ENCODE data around the gene XRCC4. TPM values are rescaled to one million over a fixed set of nuclear protein-coding genes. Genes with fewer than 3 reads are reported as not detected.

XRCC4 gene
- polyA plus RNA-seq, 4 donors, result 9.1 to 12.4 (median 10.8) TPM

GRCh38 chr5:83162601-83163000, 85.3 kb downstream of the XRCC4 start:
- no peak for DNase-seq
- Histone ChIP-seq H3K4me3 (ENCODE audit: low read depth in 1 of 3, low read length in 3 of 3) (no peak overlapping the region), H3K36me3 (ENCODE audit: control insufficient read depth in 3 of 3, insufficient read depth in 2 of 3, low read depth in 1 of 3, low read length in 3 of 3) (no peaks in the 10 kb centered on the region), H3K27ac (ENCODE audit: low read depth in 1 of 3, low read length in 2 of 3) (no peak overlapping the region), H3K27me3 (ENCODE audit: control insufficient read depth in 3 of 3, insufficient read depth in 3 of 3, low read length in 3 of 3) (no peaks in the 10 kb centered on the region), H3K9me3 (ENCODE audit: control insufficient read depth in 2 of 2, insufficient read depth in 1 of 2, low read depth in 1 of 2, low read length in 1 of 2) (no peaks in the 10 kb centered on the region), H3K4me1 (ENCODE audit: control insufficient read depth in 3 of 3, insufficient read depth in 2 of 3, low read depth in 1 of 3, low read length in 2 of 3) (no peaks in the 10 kb centered on the region)
- FAIRE-seq, result no peak
- WGBS, 3 donors, result 54 to 58% (median 58%) methylated on average over 3 of the region's 3 CpGs

GRCh38 chr5:83167538-83167937, 90.2 kb downstream of the XRCC4 start:
- Histone ChIP-seq H3K27ac (ENCODE audit: low read depth in 1 of 3, low read length in 2 of 3) (no peak overlapping the region), H3K4me1 (ENCODE audit: control insufficient read depth in 3 of 3, insufficient read depth in 2 of 3, low read depth in 1 of 3, low read length in 2 of 3) (no peaks in the 10 kb centered on the region), H3K9me3 (ENCODE audit: control insufficient read depth in 2 of 2, insufficient read depth in 1 of 2, low read depth in 1 of 2, low read length in 1 of 2) (no peaks in the 10 kb centered on the region), H3K36me3 (ENCODE audit: control insufficient read depth in 3 of 3, insufficient read depth in 2 of 3, low read depth in 1 of 3, low read length in 3 of 3) (no peaks in the 10 kb centered on the region), H3K27me3 (ENCODE audit: control insufficient read depth in 3 of 3, insufficient read depth in 3 of 3, low read length in 3 of 3) (no peaks in the 10 kb centered on the region), H3K4me3 (ENCODE audit: low read depth in 1 of 3, low read length in 3 of 3) (no peak overlapping the region)
- DNase-seq, result no peak
- no peak for FAIRE-seq

DNA sequence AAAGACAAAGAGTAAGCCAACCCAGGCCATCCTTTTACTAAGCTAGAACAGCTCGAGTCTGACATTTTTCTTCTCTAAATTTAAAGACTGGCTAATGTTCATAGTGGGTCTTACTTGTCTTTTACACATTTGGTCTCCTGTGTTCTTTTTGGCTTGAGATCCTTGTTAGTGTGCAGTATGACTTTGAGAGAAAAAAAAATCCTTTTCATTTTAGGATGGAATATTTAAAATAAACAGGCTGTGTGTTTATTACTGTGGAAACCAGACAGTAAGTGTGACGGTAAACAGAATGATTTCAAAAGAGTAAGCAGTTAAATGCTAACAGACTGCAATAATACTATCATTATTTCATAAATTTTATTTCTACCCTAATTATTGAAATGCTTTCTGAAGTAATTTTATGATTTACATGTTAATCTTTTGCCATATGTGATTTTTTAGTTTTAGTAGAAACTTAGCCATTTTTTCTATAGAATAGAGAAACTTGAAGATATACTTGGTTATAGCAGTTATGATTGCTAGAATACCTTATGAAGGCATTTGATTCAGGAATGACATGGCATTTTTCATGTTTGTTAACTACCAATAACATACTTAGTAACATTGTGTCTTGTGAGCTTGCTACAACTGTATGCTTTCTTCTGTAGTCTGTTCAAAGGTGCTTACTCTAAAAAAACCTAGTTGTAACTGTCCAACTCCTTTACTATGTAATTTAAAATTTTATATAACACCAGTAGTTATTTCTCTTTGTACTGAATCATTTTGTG, 92.4 kb downstream of the XRCC4 start:
- FAIRE-seq, result no peak
- Histone ChIP-seq H3K4me3 (ENCODE audit: low read depth in 1 of 3, low read length in 3 of 3) (no peak overlapping the region), H3K27ac (ENCODE audit: low read depth in 1 of 3, low read length in 2 of 3) (no peak overlapping the region), H3K36me3 (ENCODE audit: control insufficient read depth in 3 of 3, insufficient read depth in 2 of 3, low read depth in 1 of 3, low read length in 3 of 3) (no peaks in the 10 kb centered on the region), H3K4me1 (ENCODE audit: control insufficient read depth in 3 of 3, insufficient read depth in 2 of 3, low read depth in 1 of 3, low read length in 2 of 3) (no peaks in the 10 kb centered on the region), H3K27me3 (ENCODE audit: control insufficient read depth in 3 of 3, insufficient read depth in 3 of 3, low read length in 3 of 3) (no peaks in the 10 kb centered on the region), H3K9me3 (ENCODE audit: control insufficient read depth in 2 of 2, insufficient read depth in 1 of 2, low read depth in 1 of 2, low read length in 1 of 2) (no peaks in the 10 kb centered on the region)
- no peak for DNase-seq
- 75 to 89% (median 79%) methylated on average over 2 of the region's 2 CpGs for WGBS, 3 donors

GRCh38 chr5:83172011-83172410, 94.7 kb downstream of the XRCC4 start:
- Histone ChIP-seq H3K27me3 (ENCODE audit: control insufficient read depth in 3 of 3, insufficient read depth in 3 of 3, low read length in 3 of 3) (no peaks in the 10 kb centered on the region), H3K27ac (ENCODE audit: low read depth in 1 of 3, low read length in 2 of 3) (no peak overlapping the region), H3K9me3 (ENCODE audit: control insufficient read depth in 2 of 2, insufficient read depth in 1 of 2, low read depth in 1 of 2, low read length in 1 of 2) (no peaks in the 10 kb centered on the region), H3K4me1 (ENCODE audit: control insufficient read depth in 3 of 3, insufficient read depth in 2 of 3, low read depth in 1 of 3, low read length in 2 of 3) (no peaks in the 10 kb centered on the region), H3K36me3 (ENCODE audit: control insufficient read depth in 3 of 3, insufficient read depth in 2 of 3, low read depth in 1 of 3, low read length in 3 of 3) (no peaks in the 10 kb centered on the region), H3K4me3 (ENCODE audit: low read depth in 1 of 3, low read length in 3 of 3) (no peak overlapping the region)
- FAIRE-seq (no peak), DNase-seq (no peak)
- WGBS, 3 donors, result 75 to 92% (median 89%) methylated on average over 1 of the region's 1 CpG

GRCh38 chr5:83172655-83173054, 95.3 kb downstream of the XRCC4 start:
- DNase-seq (no peak), FAIRE-seq (no peak)
- H3K36me3 ChIP-seq (ENCODE audit: control insufficient read depth in 3 of 3, insufficient read depth in 2 of 3, low read depth in 1 of 3, low read length in 3 of 3), result no peaks in the 10 kb centered on the region
- no peaks in the 10 kb centered on the region for H3K27me3 ChIP-seq (ENCODE audit: control insufficient read depth in 3 of 3, insufficient read depth in 3 of 3, low read length in 3 of 3)
- no peak overlapping the region for H3K4me3 ChIP-seq (ENCODE audit: low read depth in 1 of 3, low read length in 3 of 3)
- no peaks in the 10 kb centered on the region for H3K4me1 ChIP-seq (ENCODE audit: control insufficient read depth in 3 of 3, insufficient read depth in 2 of 3, low read depth in 1 of 3, low read length in 2 of 3)
- no peaks in the 10 kb centered on the region for H3K9me3 ChIP-seq (ENCODE audit: control insufficient read depth in 2 of 2, insufficient read depth in 1 of 2, low read depth in 1 of 2, low read length in 1 of 2)
- H3K27ac ChIP-seq (ENCODE audit: low read depth in 1 of 3, low read length in 2 of 3), result no peak overlapping the region

GRCh38 chr5:83173826-83174225, 96.5 kb downstream of the XRCC4 start:
- no peaks in the 10 kb centered on the region for H3K4me1 ChIP-seq (ENCODE audit: control insufficient read depth in 3 of 3, insufficient read depth in 2 of 3, low read depth in 1 of 3, low read length in 2 of 3)

GRCh38 chr5:83177803-83178202, 100.5 kb downstream of the XRCC4 start:
- FAIRE-seq (no peak), DNase-seq (no peak)
- H3K9me3 ChIP-seq (ENCODE audit: control insufficient read depth in 2 of 2, insufficient read depth in 1 of 2, low read depth in 1 of 2, low read length in 1 of 2), result no peaks in the 10 kb centered on the region
- no peak overlapping the region for H3K4me3 ChIP-seq (ENCODE audit: low read depth in 1 of 3, low read length in 3 of 3)
- no peaks in the 10 kb centered on the region for H3K36me3 ChIP-seq (ENCODE audit: control insufficient read depth in 3 of 3, insufficient read depth in 2 of 3, low read depth in 1 of 3, low read length in 3 of 3)
- H3K27ac ChIP-seq (ENCODE audit: low read depth in 1 of 3, low read length in 2 of 3), result no peak overlapping the region
- H3K27me3 ChIP-seq (ENCODE audit: control insufficient read depth in 3 of 3, insufficient read depth in 3 of 3, low read length in 3 of 3), result no peaks in the 10 kb centered on the region
- WGBS, 3 donors, result 96 to 97% (median 97%) methylated on average over 2 of the region's 2 CpGs
- no peaks in the 10 kb centered on the region for H3K4me1 ChIP-seq (ENCODE audit: control insufficient read depth in 3 of 3, insufficient read depth in 2 of 3, low read depth in 1 of 3, low read length in 2 of 3)

More at GRCh38 chr5:83173826-83174225, 96.5 kb downstream of the XRCC4 start:
- H3K4me3 ChIP-seq (ENCODE audit: low read depth in 1 of 3, low read length in 3 of 3), result no peak overlapping the region
- DNase-seq, result no peak
- 98 to 100% (median 100%) methylated on average over 2 of the region's 2 CpGs for WGBS, 3 donors
- H3K27ac ChIP-seq (ENCODE audit: low read depth in 1 of 3, low read length in 2 of 3), result no peak overlapping the region
- no peak for FAIRE-seq
- no peaks in the 10 kb centered on the region for H3K27me3 ChIP-seq (ENCODE audit: control insufficient read depth in 3 of 3, insufficient read depth in 3 of 3, low read length in 3 of 3)
- no peaks in the 10 kb centered on the region for H3K36me3 ChIP-seq (ENCODE audit: control insufficient read depth in 3 of 3, insufficient read depth in 2 of 3, low read depth in 1 of 3, low read length in 3 of 3)
- H3K9me3 ChIP-seq (ENCODE audit: control insufficient read depth in 2 of 2, insufficient read depth in 1 of 2, low read depth in 1 of 2, low read length in 1 of 2), result no peaks in the 10 kb centered on the region

GRCh38 chr5:83179966-83180365, 102.6 kb downstream of the XRCC4 start:
- Histone ChIP-seq H3K27me3 (ENCODE audit: control insufficient read depth in 3 of 3, insufficient read depth in 3 of 3, low read length in 3 of 3) (no peaks in the 10 kb centered on the region), H3K4me1 (ENCODE audit: control insufficient read depth in 3 of 3, insufficient read depth in 2 of 3, low read depth in 1 of 3, low read length in 2 of 3) (no peaks in the 10 kb centered on the region), H3K9me3 (ENCODE audit: control insufficient read depth in 2 of 2, insufficient read depth in 1 of 2, low read depth in 1 of 2, low read length in 1 of 2) (no peaks in the 10 kb centered on the region), H3K36me3 (ENCODE audit: control insufficient read depth in 3 of 3, insufficient read depth in 2 of 3, low read depth in 1 of 3, low read length in 3 of 3) (no peaks in the 10 kb centered on the region), H3K27ac (ENCODE audit: low read depth in 1 of 3, low read length in 2 of 3) (no peak overlapping the region), H3K4me3 (ENCODE audit: low read depth in 1 of 3, low read length in 3 of 3) (no peak overlapping the region)
- FAIRE-seq (no peak), DNase-seq (no peak)

GRCh38 chr5:83184534-83184933, 107.2 kb downstream of the XRCC4 start:
- H3K4me3 ChIP-seq (ENCODE audit: low read depth in 1 of 3, low read length in 3 of 3), result no peak overlapping the region
- no peaks in the 10 kb centered on the region for H3K9me3 ChIP-seq (ENCODE audit: control insufficient read depth in 2 of 2, insufficient read depth in 1 of 2, low read depth in 1 of 2, low read length in 1 of 2)
- 67 to 91% (median 82%) methylated on average over 3 of the region's 3 CpGs for WGBS, 3 donors
- DNase-seq (no peak), FAIRE-seq (no peak)
- H3K27ac ChIP-seq (ENCODE audit: low read depth in 1 of 3, low read length in 2 of 3), result no peak overlapping the region
- H3K4me1 ChIP-seq (ENCODE audit: control insufficient read depth in 3 of 3, insufficient read depth in 2 of 3, low read depth in 1 of 3, low read length in 2 of 3), result no peaks in the 10 kb centered on the region
- H3K27me3 ChIP-seq (ENCODE audit: control insufficient read depth in 3 of 3, insufficient read depth in 3 of 3, low read length in 3 of 3), result no peaks in the 10 kb centered on the region
- no peaks in the 10 kb centered on the region for H3K36me3 ChIP-seq (ENCODE audit: control insufficient read depth in 3 of 3, insufficient read depth in 2 of 3, low read depth in 1 of 3, low read length in 3 of 3)

Measured in small intestine (tissue), 7 donors.